ENCODE data around the gene ZFX.

ZFX gene

DNA sequence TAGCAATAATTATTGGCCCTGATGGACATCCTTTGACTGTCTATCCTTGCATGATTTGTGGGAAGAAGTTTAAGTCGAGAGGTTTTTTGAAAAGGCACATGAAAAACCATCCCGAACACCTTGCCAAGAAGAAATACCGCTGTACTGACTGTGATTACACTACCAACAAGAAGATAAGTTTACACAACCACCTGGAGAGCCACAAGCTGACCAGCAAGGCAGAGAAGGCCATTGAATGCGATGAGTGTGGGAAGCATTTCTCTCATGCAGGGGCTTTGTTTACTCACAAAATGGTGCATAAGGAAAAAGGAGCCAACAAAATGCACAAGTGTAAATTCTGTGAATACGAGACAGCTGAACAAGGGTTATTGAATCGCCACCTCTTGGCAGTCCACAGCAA lies 60.7 kb downstream of the ZFX start:
- TF ChIP-seq, protein P1, sequence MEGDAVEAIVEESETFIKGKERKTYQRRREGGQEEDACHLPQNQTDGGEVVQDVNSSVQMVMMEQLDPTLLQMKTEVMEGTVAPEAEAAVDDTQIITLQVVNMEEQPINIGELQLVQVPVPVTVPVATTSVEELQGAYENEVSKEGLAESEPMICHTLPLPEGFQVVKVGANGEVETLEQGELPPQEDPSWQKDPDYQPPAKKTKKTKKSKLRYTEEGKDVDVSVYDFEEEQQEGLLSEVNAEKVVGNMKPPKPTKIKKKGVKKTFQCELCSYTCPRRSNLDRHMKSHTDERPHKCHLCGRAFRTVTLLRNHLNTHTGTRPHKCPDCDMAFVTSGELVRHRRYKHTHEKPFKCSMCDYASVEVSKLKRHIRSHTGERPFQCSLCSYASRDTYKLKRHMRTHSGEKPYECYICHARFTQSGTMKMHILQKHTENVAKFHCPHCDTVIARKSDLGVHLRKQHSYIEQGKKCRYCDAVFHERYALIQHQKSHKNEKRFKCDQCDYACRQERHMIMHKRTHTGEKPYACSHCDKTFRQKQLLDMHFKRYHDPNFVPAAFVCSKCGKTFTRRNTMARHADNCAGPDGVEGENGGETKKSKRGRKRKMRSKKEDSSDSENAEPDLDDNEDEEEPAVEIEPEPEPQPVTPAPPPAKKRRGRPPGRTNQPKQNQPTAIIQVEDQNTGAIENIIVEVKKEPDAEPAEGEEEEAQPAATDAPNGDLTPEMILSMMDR (IDR thresholded peaks at IDR 0.05; ENCODE audit: insufficient read depth, low read length, missing control alignments): no peak
- DNase-seq (ENCODE audit: low read depth, low spot score): no peak
- ChIA-PET POLR2A (no interaction called here), CTCF (no interaction called here)
- no peak overlapping the region for H3K4me3 ChIP-seq (ENCODE audit: low read depth, low read length)

DNA sequence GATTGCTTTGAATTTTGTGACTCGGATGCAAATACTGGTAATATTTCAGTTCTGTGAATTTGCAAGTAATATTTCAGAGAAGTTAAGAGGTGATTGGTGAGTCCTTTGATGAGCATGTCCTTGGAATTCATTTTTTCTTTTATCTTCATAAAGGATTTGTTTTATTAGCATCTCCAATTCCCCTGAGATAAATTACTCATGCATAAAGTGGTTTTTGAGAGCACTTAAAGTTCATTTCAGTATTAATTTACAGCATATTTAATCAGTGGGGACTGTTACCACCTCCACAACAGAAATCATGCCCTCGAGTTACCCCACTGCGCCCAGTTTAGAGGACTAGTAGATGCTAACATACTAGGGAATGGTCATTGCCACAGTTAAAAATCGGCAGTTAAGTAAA lies 65.0 kb downstream of the ZFX start:
- ChIA-PET CTCF (no interaction called here), POLR2A (no interaction called here)
- no peak overlapping the region for H3K4me3 ChIP-seq (ENCODE audit: low read depth, low read length)
- TF ChIP-seq, protein P1 (IDR thresholded peaks at IDR 0.05; ENCODE audit: insufficient read depth, low read length, missing control alignments): no peak
- DNase-seq (ENCODE audit: low read depth, low spot score): no peak

GRCh38 chrX:24215272-24215671 lies 65.7 kb downstream of the ZFX start:
- POLR2A ChIA-PET: no interaction called here
- CTCF ChIA-PET: no interaction called here

GRCh38 chrX:24216037-24216436 lies 66.5 kb downstream of the ZFX start:
- POLR2A ChIA-PET: no interaction called here
- CTCF ChIA-PET: no interaction called here
- TF ChIP-seq, protein P1 (IDR thresholded peaks at IDR 0.05; ENCODE audit: insufficient read depth, low read length, missing control alignments): no peak
- no peak for DNase-seq (ENCODE audit: low read depth, low spot score)
- no peak overlapping the region for H3K4me3 ChIP-seq (ENCODE audit: low read depth, low read length)

More at GRCh38 chrX:24215272-24215671, 65.7 kb downstream of the ZFX start:
- DNase-seq (ENCODE audit: low read depth, low spot score): no peak
- no peak overlapping the region for H3K4me3 ChIP-seq (ENCODE audit: low read depth, low read length)
- TF ChIP-seq, protein P1 (IDR thresholded peaks at IDR 0.05; ENCODE audit: insufficient read depth, low read length, missing control alignments): no peak

GRCh38 chrX:24216827-24217226 lies 67.3 kb downstream of the ZFX start:
- POLR2A ChIA-PET: no interaction called here
- CTCF ChIA-PET: no interaction called here
- no peak for DNase-seq (ENCODE audit: low read depth, low spot score)
- TF ChIP-seq, protein P1 (IDR thresholded peaks at IDR 0.05; ENCODE audit: insufficient read depth, low read length, missing control alignments): no peak
- H3K4me3 ChIP-seq (ENCODE audit: low read depth, low read length): no peak overlapping the region

DNA sequence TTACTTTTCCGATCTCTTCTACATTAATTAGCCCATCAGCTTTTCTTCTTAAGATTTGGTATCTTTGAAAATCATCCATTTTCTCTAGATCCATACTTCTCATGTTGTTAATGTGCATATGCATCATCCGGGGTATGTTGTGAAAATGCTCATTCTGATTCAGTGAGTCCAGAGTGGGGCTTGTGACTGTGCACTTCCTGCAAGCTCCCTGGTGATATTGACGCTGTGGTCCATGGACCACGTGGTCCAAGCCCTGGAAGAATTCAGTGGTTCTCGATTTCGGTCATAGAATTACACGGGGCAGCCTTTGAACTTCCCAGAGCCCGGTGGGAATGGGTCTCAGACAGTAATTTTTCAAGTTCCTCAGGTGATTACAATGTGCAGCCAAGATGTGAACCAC lies 69.8 kb downstream of the ZFX start:
- POLR2A ChIA-PET: no interaction called here

More for the DNA sequence above, 69.8 kb downstream of the ZFX start:
- TF ChIP-seq, protein P1 (IDR thresholded peaks at IDR 0.05; ENCODE audit: insufficient read depth, low read length, missing control alignments): no peak
- no peak overlapping the region for H3K4me3 ChIP-seq (ENCODE audit: low read depth, low read length)
- CTCF ChIA-PET: no interaction called here
- no peak for DNase-seq (ENCODE audit: low read depth, low spot score)

Data from AG04449 (cell line).